WERI-Rb-1 (cell line): Measurements from ENCODE around the gene HOXC10.

Source experiments
- DNase-seq: peaks from one replicate; pipeline ENCODE4 v3.0.0-alpha.2; 2020
- H3K27ac ChIP-seq: fragments of 250-450 bp; sonication (Bioruptor Pico); 2 replicates; pipeline ENCODE4 v1.5.1; 2020; ENCODE audit warnings: mild to moderate bottlenecking, moderate library complexity
- H3K27me3 ChIP-seq: fragments of 250-450 bp; sonication (Bioruptor Pico); 2 replicates; pipeline ENCODE4 v1.5.1; 2021; ENCODE audit warnings: mild to moderate bottlenecking, low read depth, moderate library complexity; ENCODE audit not compliant: insufficient read depth, severe bottlenecking
- H3K36me3 ChIP-seq: fragments of 250-450 bp; sonication (Bioruptor Pico); 2 replicates; pipeline ENCODE4 v1.5.1; 2020; ENCODE audit warnings: mild to moderate bottlenecking, moderate library complexity
- H3K4me3 ChIP-seq: 2 replicates; pipeline ENCODE4 v1.5.1; 2011; ENCODE audit warnings: low read depth, mild to moderate bottlenecking, control low read depth, low read length
- H3K9me3 ChIP-seq: fragments of 250-450 bp; sonication (Bioruptor Pico); 2 replicates; pipeline ENCODE4 v1.5.1; 2021; ENCODE audit warnings: mild to moderate bottlenecking, moderate library complexity; ENCODE audit not compliant: severe bottlenecking
- CTCF ChIP-seq: IDR thresholded peaks from 2 replicates; pipeline ENCODE4 v1.5.1; 2011; ENCODE audit warnings: low read depth, mild to moderate bottlenecking, control low read depth, inconsistent platforms, low read length

The HOXC10 gene

GRCh38 chr12:53985994-53986685 is 1.2 kb downstream of the HOXC10 start:
- TF ChIP-seq CTCF: no peak
- Histone ChIP-seq H3K36me3 (no peaks in the 10 kb centered on the region), H3K4me3 (peak overlapping the region; percentile 71), H3K9me3 (no peaks in the 10 kb centered on the region), H3K27ac (peak overlapping the region; percentile 44), H3K27me3 (no peaks in the 10 kb centered on the region)
- no peak for DNase-seq

GRCh38 chr12:53986686-53987483 is 1.9 kb downstream of the HOXC10 start:
- H3K27ac ChIP-seq: no peak overlapping the region
- no peak for TF ChIP-seq CTCF
- DNase-seq: no peak
- no peaks in the 10 kb centered on the region for H3K27me3 ChIP-seq
- no peaks in the 10 kb centered on the region for H3K36me3 ChIP-seq
- no peaks in the 10 kb centered on the region for H3K9me3 ChIP-seq
- peak overlapping the region; percentile 71 for H3K4me3 ChIP-seq

GRCh38 chr12:53987787-53988230 is 2.9 kb downstream of the HOXC10 start:
- Histone ChIP-seq H3K4me3 (no peak overlapping the region), H3K36me3 (no peaks in the 10 kb centered on the region), H3K27me3 (no peaks in the 10 kb centered on the region), H3K27ac (no peak overlapping the region), H3K9me3 (no peaks in the 10 kb centered on the region)
- no peak for DNase-seq
- TF ChIP-seq CTCF: no peak

GRCh38 chr12:53988541-53989226 is 3.7 kb downstream of the HOXC10 start:
- H3K27me3 ChIP-seq: no peaks in the 10 kb centered on the region
- no peak for TF ChIP-seq CTCF
- no peaks in the 10 kb centered on the region for H3K36me3 ChIP-seq
- H3K9me3 ChIP-seq: no peaks in the 10 kb centered on the region
- H3K27ac ChIP-seq: no peak overlapping the region
- DNase-seq: no peak
- no peak overlapping the region for H3K4me3 ChIP-seq

GRCh38 chr12:53989227-53990113 is 4.5 kb downstream of the HOXC10 start:
- no peaks in the 10 kb centered on the region for H3K27me3 ChIP-seq
- H3K4me3 ChIP-seq: no peak overlapping the region
- DNase-seq: peak; percentile 43
- H3K27ac ChIP-seq: peak overlapping the region; percentile 1; the same call in 1 of the 2 replicates
- no peaks in the 10 kb centered on the region for H3K9me3 ChIP-seq
- no peaks in the 10 kb centered on the region for H3K36me3 ChIP-seq
- peak; percentile 46; the same call in 1 of the 2 replicates for TF ChIP-seq CTCF
